CD4-positive, alpha-beta T cell (primary cell): ENCODE results near the gene POSTN. TPM values are rescaled to one million over a fixed set of nuclear protein-coding genes. Genes with fewer than 3 reads are reported as not detected.

Experiments
- ATAC-seq: fragments of 200-7000 bp; cut with Tn5 transposase; one replicate; pipeline ENCODE4 v1.10.0; 2022; ENCODE audit warnings: mild to moderate bottlenecking; ENCODE audit not compliant: poor library complexity
- CTCF ChIA-PET: fragments of 350-600 bp; sonication (Branson Sonifier 250); formaldehyde crosslinking; loops from one replicate; lab custom pipeline; 2021; ENCODE audit warnings: antibody characterized with exemption, inconsistent platforms; lab: Charles Lee
- POLR2A ChIA-PET: fragments of 350-600 bp; sonication (Branson Sonifier 250); formaldehyde crosslinking; loops from one replicate; lab custom pipeline; 2021; ENCODE audit warnings: antibody characterized with exemption, inconsistent platforms; lab: Charles Lee
- DNase-seq, 14 experiments: peaks; one replicate each; pipeline ENCODE4 v3.0.0-alpha.2; 2013 to 2020; ENCODE audit warnings: mixed read lengths in 2 of 14
- H3K27ac ChIP-seq, 2 donors: one replicate each; pipeline versions ENCODE4 v1.5.1 to v1.7.0; 2013; ENCODE audit warnings: low read length in 2 of 2, low read depth in 1 of 2, mild to moderate bottlenecking in 1 of 2
- H3K27me3 ChIP-seq, 2 experiments: 1 replicate in 1 of 2; 2 replicates in 1 of 2; pipeline versions ENCODE4 v1.6.1 to v1.7.0; 2013; ENCODE audit warnings: low read length in 2 of 2, control low read depth in 1 of 2, mild to moderate bottlenecking in 1 of 2, moderate library complexity in 1 of 2; ENCODE audit not compliant: insufficient read depth in 2 of 2, control insufficient read depth in 1 of 2
- H3K36me3 ChIP-seq: one replicate; pipeline ENCODE4 v1.6.1; 2013; ENCODE audit warnings: low read length, control low read depth; ENCODE audit not compliant: insufficient read depth
- H3K4me1 ChIP-seq: one replicate; pipeline ENCODE4 v1.6.1; 2013; ENCODE audit warnings: low read length, control low read depth; ENCODE audit not compliant: insufficient read depth
- H3K4me3 ChIP-seq: one replicate; pipeline ENCODE4 v1.5.1; 2013; ENCODE audit warnings: mild to moderate bottlenecking, low read length, moderate library complexity
- H3K9me3 ChIP-seq, 2 experiments: 1 replicate in 1 of 2; 2 replicates in 1 of 2; pipeline versions ENCODE4 v1.6.1 to v1.7.0; 2013; ENCODE audit warnings: low read length in 2 of 2, mild to moderate bottlenecking in 2 of 2, control low read depth in 1 of 2, moderate library complexity in 1 of 2; ENCODE audit not compliant: control insufficient read depth in 1 of 2, insufficient read depth in 1 of 2
- H3K27ac Mint-ChIP-seq: one replicate; pipeline ENCODE4 v1.8.0; 2020; ENCODE audit warnings: mixed read lengths
- H3K27me3 Mint-ChIP-seq: one replicate; pipeline ENCODE4 v1.8.0; 2021; ENCODE audit warnings: mixed read lengths
- H3K36me3 Mint-ChIP-seq: one replicate; pipeline ENCODE4 v1.8.0; 2021; ENCODE audit warnings: low read depth, mixed read lengths
- H3K4me1 Mint-ChIP-seq: one replicate; pipeline ENCODE4 v1.8.0; 2021; ENCODE audit warnings: low read depth, mixed read lengths
- H3K4me3 Mint-ChIP-seq: one replicate; pipeline ENCODE4 v1.8.0; 2020; ENCODE audit warnings: mild to moderate bottlenecking, mixed read lengths
- H3K9me3 Mint-ChIP-seq: one replicate; pipeline ENCODE4 v1.8.0; 2020; ENCODE audit warnings: mixed read lengths
- CTCF ChIP-seq: fragments of 200-600 bp; IDR thresholded peaks from one replicate; pipeline ENCODE4 v1.8.0; 2022; ENCODE audit warnings: antibody characterized with exemption, mild to moderate bottlenecking
- intact Hi-C, 2 experiments: fragments of 100-400 bp; cut with DNase I in 1 of 2; cut with micrococcal nuclease in 1 of 2; formaldehyde crosslinking; loops; one replicate each; pipeline versions ENCODE4 v1.15.1 to v1.9.0; 2023 to 2025; cut with DNase I, micrococcal nuclease
- polyA plus RNA-seq, 2 donors: library from polyadenylated mRNA; unstranded; fragments of 120-200 nt; gene quantifications; one replicate each; pipeline ENCODE4 v1.2.1, GENCODE V29; 2013
- total RNA-seq, 174 experiments: library from RNA in 2 of 174; stranded (reverse) in 2 of 174; gene quantifications; one replicate each; pipeline ENCODE4 v1.2.3 and lab custom pipeline; 2021 to 2026

POSTN gene
- total RNA-seq (not detected), total RNA-seq (lab: John Stamatoyannopoulos, UW) (0 to 0.11 (median 0) reads per million in 172 experiments)
- not detected for polyA plus RNA-seq (2013, experiment 1 of 2)
- 56.3 TPM for polyA plus RNA-seq (2013, experiment 2 of 2)

- no peak for TF ChIP-seq CTCF
- no peaks in the 10 kb centered on the region for H3K36me3 Mint-ChIP-seq
- no peaks in the 10 kb centered on the region for H3K4me1 ChIP-seq
- H3K27ac ChIP-seq, result no peak within 1 kb of the TSS
- ChIA-PET POLR2A (no interaction called here), CTCF (no interaction called here)
- ATAC-seq (no peak), DNase-seq (no peak)
- no peak within 1 kb of the TSS for H3K27ac Mint-ChIP-seq
- H3K4me1 Mint-ChIP-seq, result no peaks in the 10 kb centered on the region
- intact Hi-C loops, result no loop called here
- no peak within 1 kb of the TSS for H3K4me3 ChIP-seq
- no peaks in the 10 kb centered on the region for H3K9me3 ChIP-seq
- no peaks in the 10 kb centered on the region for H3K27me3 Mint-ChIP-seq
- H3K36me3 ChIP-seq, result no peaks in the 10 kb centered on the region
- H3K4me3 Mint-ChIP-seq, result no peak within 1 kb of the TSS
- no peaks in the 10 kb centered on the region for H3K9me3 Mint-ChIP-seq
- no peaks in the 10 kb centered on the region for H3K27me3 ChIP-seq
Measured at GRCh38 chr13:37598597-37598996, at the start of gene POSTN. POSTN (minus strand) TSS chr13:37598768; CDS start chr13:37598726, 42 bp downstream.

DNA sequence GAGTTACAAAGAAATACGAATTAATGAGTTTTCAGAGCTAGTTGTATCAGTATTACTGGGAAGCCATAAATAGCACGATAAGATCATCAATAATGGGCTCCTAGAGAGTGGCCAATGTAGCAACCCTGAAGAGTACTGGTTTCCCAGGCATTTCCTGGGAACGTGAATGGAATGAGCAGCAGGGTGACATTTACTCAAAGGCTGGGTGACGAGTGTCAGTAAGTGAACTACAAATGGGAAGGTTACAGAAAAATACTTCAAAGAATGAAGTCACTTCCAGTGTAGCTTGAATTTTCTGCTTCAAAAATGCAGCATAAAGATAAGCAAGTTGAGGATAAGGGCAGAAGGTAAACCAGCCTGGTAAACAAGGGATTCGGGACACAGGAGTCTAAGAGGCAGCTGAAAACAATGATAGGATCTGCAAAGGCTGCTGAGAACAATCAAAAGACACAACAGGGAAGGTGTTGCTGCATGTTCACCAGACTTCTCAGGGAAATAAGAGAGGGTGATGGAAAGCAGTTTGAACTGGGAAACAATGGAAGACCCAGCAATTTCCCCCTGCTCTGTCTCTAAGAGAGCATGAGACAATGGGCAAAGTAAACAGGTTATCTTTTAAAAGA, 48.6 kb upstream of the POSTN start:
- Histone ChIP-seq H3K36me3 (no peaks in the 10 kb centered on the region), H3K4me1 (no peaks in the 10 kb centered on the region), H3K27me3 (no peaks in the 10 kb centered on the region), H3K9me3 (no peaks in the 10 kb centered on the region), H3K4me3 (no peak overlapping the region), H3K27ac (no peak overlapping the region)
- Mint-ChIP-seq H3K4me3 (no peak overlapping the region), H3K36me3 (no peaks in the 10 kb centered on the region), H3K9me3 (no peaks in the 10 kb centered on the region), H3K27ac (no peak overlapping the region), H3K4me1 (no peaks in the 10 kb centered on the region), H3K27me3 (no peaks in the 10 kb centered on the region)
- TF ChIP-seq CTCF, result no peak
- CTCF ChIA-PET, result no interaction called here
- no peak for DNase-seq
- no peak for ATAC-seq
- POLR2A ChIA-PET, result no interaction called here
- intact Hi-C loops, result no loop called here

- Mint-ChIP-seq H3K27ac (no peak overlapping the region), H3K4me1 (no peaks in the 10 kb centered on the region), H3K36me3 (no peaks in the 10 kb centered on the region), H3K27me3 (no peaks in the 10 kb centered on the region), H3K9me3 (no peaks in the 10 kb centered on the region), H3K4me3 (no peak overlapping the region)
- no peak for TF ChIP-seq CTCF
- no peak for ATAC-seq
- CTCF ChIA-PET, result no interaction called here
- Histone ChIP-seq H3K4me3 (no peak overlapping the region), H3K9me3 (no peaks in the 10 kb centered on the region), H3K27ac (no peak overlapping the region), H3K27me3 (no peaks in the 10 kb centered on the region), H3K36me3 (no peaks in the 10 kb centered on the region), H3K4me1 (no peaks in the 10 kb centered on the region)
- no peak for DNase-seq
- POLR2A ChIA-PET, result no interaction called here
- intact Hi-C loops, result no loop called here
Measured at GRCh38 chr13:37646531-37646930, 48.0 kb upstream of the POSTN start.
